PC-9 (cell line): ENCODE results near the gene ATOH8. TPM values are rescaled to one million over a fixed set of nuclear protein-coding genes. Genes with fewer than 3 reads are reported as not detected.

Experiments
- BruUV-seq: library from RNA; stranded (reverse); fragments of 400-500 nt; replicated peaks from 2 replicates; lab custom pipeline; 2021; lab: Mats Ljungman, UMichigan
- CTCF ChIA-PET: fragments of 300-600 bp; sonication (Branson Sonifier 250); formaldehyde crosslinking; loops from one replicate; lab custom pipeline; 2022; ENCODE audit warnings: antibody characterized with exemption; lab: Charles Lee
- POLR2A ChIA-PET: fragments of 300-600 bp; sonication (Branson Sonifier 250); formaldehyde crosslinking; loops from one replicate; lab custom pipeline; 2022; ENCODE audit warnings: antibody characterized with exemption; ENCODE audit not compliant: unreplicated experiment; lab: Charles Lee
- DNase-seq, 2 experiments: peaks; one replicate each; pipeline versions ENCODE4 v3.0.0 to v3.0.0-alpha.2; 2015 to 2022; ENCODE audit warnings: mixed read lengths in 1 of 2
- H2AFZ ChIP-seq: fragments of 200-600 bp; sonication (generic); 2 replicates; pipeline ENCODE4 v1.8.1; 2017; ENCODE audit warnings: antibody characterized with exemption
- H3F3A ChIP-seq: fragments of 200-600 bp; sonication (generic); 2 replicates; pipeline ENCODE4 v1.8.1; 2017; ENCODE audit warnings: antibody characterized with exemption, mild to moderate bottlenecking, low read depth; ENCODE audit not compliant: insufficient read depth
- H3K27ac ChIP-seq: fragments of 200-600 bp; sonication (generic); 2 replicates; pipeline ENCODE4 v1.6.1; 2016; ENCODE audit warnings: mixed run types
- H3K27me3 ChIP-seq: fragments of 200-600 bp; sonication (generic); 2 replicates; pipeline ENCODE4 v1.6.1; 2016; ENCODE audit warnings: low read depth, mixed run types; ENCODE audit not compliant: insufficient read depth
- H3K36me3 ChIP-seq: fragments of 200-600 bp; sonication (generic); 2 replicates; pipeline ENCODE4 v1.6.1; 2016; ENCODE audit warnings: low read depth, mixed run types
- H3K4me1 ChIP-seq: fragments of 200-600 bp; sonication (generic); replicated peaks from 2 replicates; pipeline ENCODE4 v1.6.1; 2016; ENCODE audit warnings: mixed run types; ENCODE audit not compliant: insufficient read depth
- H3K4me2 ChIP-seq: fragments of 200-600 bp; sonication (generic); 2 replicates; pipeline ENCODE4 v1.6.1; 2017; ENCODE audit warnings: mixed run types
- H3K4me3 ChIP-seq: fragments of 200-600 bp; sonication (generic); 2 replicates; pipeline ENCODE4 v1.6.1; 2016; ENCODE audit warnings: mixed run types
- H3K79me2 ChIP-seq: fragments of 200-600 bp; sonication (generic); 2 replicates; pipeline ENCODE4 v1.6.1; 2017; ENCODE audit warnings: low read depth, mixed run types
- H3K9me2 ChIP-seq: fragments of 200-600 bp; sonication (generic); 2 replicates; pipeline ENCODE4 v1.8.1; 2017; ENCODE audit warnings: mild to moderate bottlenecking; ENCODE audit not compliant: insufficient read depth
- H3K9me3 ChIP-seq: fragments of 200-600 bp; sonication (generic); 2 replicates; pipeline ENCODE4 v1.8.1; 2016; ENCODE audit warnings: low read depth; ENCODE audit not compliant: insufficient read depth
- H4K20me1 ChIP-seq: fragments of 200-600 bp; sonication (generic); 2 replicates; pipeline ENCODE4 v1.8.1; 2017; ENCODE audit not compliant: insufficient read depth
- CTCF ChIP-seq: fragments of 200-600 bp; sonication (generic); conservative IDR thresholded peaks from 2 replicates; pipeline ENCODE4 v1.6.1; 2017; ENCODE audit warnings: mixed run types, antibody characterized with exemption, mild to moderate bottlenecking, moderate library complexity
- EZH2 ChIP-seq: fragments of 200-600 bp; sonication (generic); IDR thresholded peaks from 2 replicates; pipeline ENCODE4 v1.8.0; 2017; ENCODE audit warnings: antibody characterized with exemption, low read depth
- intact Hi-C: fragments of 100-400 bp; cut with micrococcal nuclease; formaldehyde crosslinking; loops from one replicate; pipeline ENCODE4 v1.10.0; 2022; ENCODE audit not compliant: unreplicated experiment
- total RNA-seq: library from RNA; stranded (reverse); gene quantifications from 2 replicates; pipeline ENCODE4 v1.2.3, GENCODE V29; 2021

The ATOH8 gene
- total RNA-seq, 1 experiment from 2014 or later, result not detected

DNA sequence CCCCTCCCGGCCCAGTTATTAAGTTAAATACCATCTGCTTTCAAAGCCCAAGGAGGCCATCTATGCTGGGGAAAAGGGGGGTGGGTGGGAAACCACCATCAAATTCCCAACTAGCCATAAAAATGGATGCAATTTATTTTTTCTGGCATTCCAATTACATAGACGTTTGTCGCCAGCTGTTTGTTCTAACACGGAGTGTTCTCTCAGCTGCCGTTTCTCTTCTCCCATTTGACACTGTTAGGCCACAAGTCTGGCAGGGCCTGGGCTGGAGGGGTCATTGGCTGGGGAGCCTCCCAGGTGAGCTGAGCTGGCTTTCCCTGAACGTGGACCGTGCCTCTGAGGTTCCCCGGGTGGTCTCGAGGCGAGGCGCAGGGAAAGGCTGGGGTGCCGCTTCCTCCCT is 16.6 kb downstream of the ATOH8 start:
- Histone ChIP-seq H3K27me3 (peaks cover 4% of the 10 kb centered on the region; the same call in 1 of the 2 replicates), H3K9me2 (no peaks in the 10 kb centered on the region), H3K27ac (no peak overlapping the region), H3K4me1 (peaks cover 26% of the 10 kb centered on the region), H2AFZ (no peak overlapping the region), H3K36me3 (no peaks in the 10 kb centered on the region), H3K9me3 (no peaks in the 10 kb centered on the region), H3K79me2 (no peaks in the 10 kb centered on the region), H3K4me2 (no peak overlapping the region), H3K4me3 (no peak overlapping the region), H4K20me1 (no peaks in the 10 kb centered on the region), H3F3A (peaks cover 16% of the 10 kb centered on the region; the same call in 1 of the 2 replicates)
- ChIA-PET CTCF (no interaction called here), POLR2A (no interaction called here)
- no peak for DNase-seq
- intact Hi-C loops, result no loop called here
- TF ChIP-seq EZH2, result no peak
- BruUV-seq, result no TSS peak

DNA sequence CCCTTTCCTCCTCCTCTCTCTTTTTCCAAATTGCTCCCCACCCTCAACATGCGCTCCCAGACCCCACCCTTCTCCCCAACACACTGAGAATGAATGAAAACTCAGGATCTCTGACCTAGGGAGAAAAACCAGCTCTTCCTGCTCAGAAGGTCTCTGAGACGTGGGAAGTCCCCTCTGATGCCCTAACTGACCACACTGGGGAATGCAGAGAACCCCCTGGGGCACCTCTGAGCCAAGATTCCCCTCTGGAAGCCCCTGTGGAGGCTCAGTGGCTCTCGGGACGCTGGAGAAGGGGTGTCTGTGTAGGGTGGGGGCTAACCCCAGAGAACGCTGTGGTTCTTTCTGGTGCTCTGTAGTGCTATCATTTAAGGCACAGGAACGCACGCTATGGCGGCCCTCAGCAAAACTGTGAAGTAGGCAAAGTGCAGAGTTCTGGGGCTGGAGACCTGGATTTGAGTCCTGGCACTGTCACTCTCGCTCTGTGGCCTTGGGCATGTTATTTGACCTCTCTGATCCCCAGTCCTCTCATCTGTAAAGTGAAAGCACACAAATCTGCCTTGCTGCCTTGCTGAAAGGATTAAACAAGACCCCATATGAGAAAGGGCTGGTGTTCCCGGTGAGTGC is 17.1 kb downstream of the ATOH8 start:
- ChIA-PET POLR2A (no interaction called here), CTCF (no interaction called here)
- peak overlapping the region; percentile 75; the same call in 1 of the 2 replicates for H3K4me2 ChIP-seq
- no TSS peak for BruUV-seq
- intact Hi-C loops, result no loop called here
- no peaks in the 10 kb centered on the region for H4K20me1 ChIP-seq
- TF ChIP-seq CTCF (no peak), EZH2 (no peak)
- peaks cover 16% of the 10 kb centered on the region; the same call in 1 of the 2 replicates for H3F3A ChIP-seq
- H3K79me2 ChIP-seq, result no peaks in the 10 kb centered on the region
- no peak for DNase-seq
- no peaks in the 10 kb centered on the region for H3K9me2 ChIP-seq
- H3K36me3 ChIP-seq, result no peaks in the 10 kb centered on the region
- H3K4me1 ChIP-seq, result peaks cover 22% of the 10 kb centered on the region
- H3K27me3 ChIP-seq, result peaks cover 4% of the 10 kb centered on the region; the same call in 1 of the 2 replicates
- no peak overlapping the region for H3K4me3 ChIP-seq
- H3K27ac ChIP-seq, result no peak overlapping the region
- no peaks in the 10 kb centered on the region for H3K9me3 ChIP-seq
- no peak overlapping the region for H2AFZ ChIP-seq

- no TSS peak for BruUV-seq
- Histone ChIP-seq H3K4me2 (peak overlapping the region; percentile 75), H2AFZ (no peak overlapping the region), H3K79me2 (no peaks in the 10 kb centered on the region), H3F3A (peaks cover 16% of the 10 kb centered on the region; the same call in 1 of the 2 replicates), H3K9me3 (no peaks in the 10 kb centered on the region), H3K9me2 (no peaks in the 10 kb centered on the region), H3K27ac (no peak overlapping the region), H3K4me1 (peaks cover 20% of the 10 kb centered on the region), H3K36me3 (no peaks in the 10 kb centered on the region), H4K20me1 (no peaks in the 10 kb centered on the region), H3K4me3 (no peak overlapping the region), H3K27me3 (peaks cover 4% of the 10 kb centered on the region; the same call in 1 of the 2 replicates)
- no peak for DNase-seq
- ChIA-PET POLR2A (interaction anchor here (0.6 kb wide), 1 partner anchor 10 kb away, joined by 5 read pairs; no protein-coding TSS in a partner anchor), CTCF (interaction anchor here (1.0 kb wide), 1 partner anchor 247 kb away, joined by 4 read pairs; no protein-coding TSS in a partner anchor)
- intact Hi-C loops, result no loop called here
- TF ChIP-seq CTCF (no peak), EZH2 (no peak)
Observed at GRCh38 chr2:85771486-85771885, 17.7 kb downstream of the ATOH8 start.
